Measurements from ENCODE around the gene SECISBP2L. TPM values are rescaled to one million over a fixed set of nuclear protein-coding genes. Genes with fewer than 3 reads are reported as not detected.
"Not testable (repeated sequence)": the region's sequence is repeated elsewhere in the genome, so short reads cannot be mapped to it uniquely, and the experiment has no call there.

Gene SECISBP2L
- total RNA-seq, 2 experiments from 2014 or later = 22.4 to 36.8 TPM

DNA sequence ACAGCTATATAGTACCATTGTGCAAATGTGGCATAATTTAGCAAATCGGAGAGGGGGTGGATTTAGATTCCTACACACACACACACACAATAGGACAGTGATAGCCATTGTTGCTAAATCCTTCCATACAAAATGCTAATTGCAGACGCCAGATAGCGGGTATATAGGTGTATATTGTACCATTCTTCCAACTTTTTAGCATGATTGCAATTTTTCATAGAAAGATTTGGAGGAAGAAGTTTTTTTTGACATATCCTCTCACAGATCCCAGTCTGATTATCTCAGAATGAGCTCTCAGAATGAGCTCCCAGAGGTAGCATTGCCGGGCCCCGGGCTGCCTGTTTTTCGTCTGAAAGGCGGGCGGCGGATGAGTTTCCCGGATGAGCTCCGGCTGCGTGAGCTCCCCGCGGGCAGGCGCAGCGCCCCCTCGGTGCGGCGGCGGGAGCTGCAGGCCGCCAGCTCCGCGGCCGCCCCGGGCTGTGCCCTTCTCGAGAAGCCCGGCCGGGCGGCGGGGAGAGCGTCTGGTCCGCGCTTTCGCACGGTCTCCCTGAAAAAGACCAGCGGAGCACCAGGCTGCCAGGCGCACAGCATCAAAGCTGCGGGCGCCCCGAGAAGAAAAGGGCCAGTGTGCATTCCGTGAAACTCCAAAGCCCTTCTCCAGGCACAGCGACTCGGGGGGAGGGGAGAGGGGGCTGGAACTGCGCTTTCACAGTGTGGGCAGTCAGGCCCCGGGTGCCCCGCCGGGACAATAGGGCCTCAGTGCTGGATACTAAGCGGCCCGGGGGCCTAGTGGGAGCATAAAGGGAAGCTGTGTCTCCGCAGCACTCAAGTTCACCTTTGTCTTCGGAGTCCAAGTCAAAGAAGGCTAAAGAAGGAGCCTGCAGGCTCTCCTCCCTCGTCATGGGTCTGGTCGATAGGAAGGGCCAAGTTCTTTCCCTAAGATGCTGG lies 70.5 kb downstream of the SECISBP2L start:
- intact Hi-C loops (cut with DNase I, micrococcal nuclease) = loop anchor here in 1 of 2 experiments (1.0 to 2.0 kb wide), 4 partner anchors 71 to 447 kb away; partner anchors contain the start of genes EID1 and SECISBP2L
- peaks cover 13% of the 10 kb centered on the region for H3K27me3 Mint-ChIP-seq
- H3K9me3 Mint-ChIP-seq (ENCODE audit: low read depth) = no peaks in the 10 kb centered on the region
- peak overlapping the region; percentile 46 for H3K4me3 Mint-ChIP-seq
- H3K27ac Mint-ChIP-seq = no peak overlapping the region
- ChIA-PET POLR2A (interaction anchor here (0.9 to 1.0 kb wide), 3 partner anchors 10 to 114 kb away, joined by 3 to 4 read pairs (median 3); no protein-coding TSS in a partner anchor), CTCF (interaction anchor here (0.6 to 7.3 kb wide), 44 partner anchors 8 to 506 kb away, joined by 3 to 76 read pairs (median 4); partner anchors contain the start of genes CEP152, EID1, FGF7 and SECISBP2L)
- peaks cover 2% of the 10 kb centered on the region for H3K4me1 Mint-ChIP-seq
- H3K36me3 Mint-ChIP-seq (ENCODE audit: low read depth) = no peaks in the 10 kb centered on the region
- ATAC-seq = peak; percentile 98
- peak; percentile 89 for DNase-seq

GRCh38 chr15:48974882-48975281 lies 71.4 kb downstream of the SECISBP2L start:
- Mint-ChIP-seq H3K9me3 (ENCODE audit: low read depth) (no peaks in the 10 kb centered on the region), H3K36me3 (ENCODE audit: low read depth) (no peaks in the 10 kb centered on the region), H3K4me3 (no peak overlapping the region), H3K27me3 (peaks cover 15% of the 10 kb centered on the region), H3K27ac (no peak overlapping the region), H3K4me1 (peaks cover 2% of the 10 kb centered on the region)
- ChIA-PET POLR2A (no interaction called here), CTCF (interaction anchor here (0.8 to 7.3 kb wide), 16 partner anchors 7 to 173 kb away, joined by 3 to 76 read pairs (median 6); partner anchors contain the start of genes SECISBP2L and SHC4)
- no peak for ATAC-seq
- no peak for DNase-seq
- intact Hi-C loops (cut with DNase I, micrococcal nuclease) = loop anchor here in 1 of 2 experiments (1.0 to 2.0 kb wide), 4 partner anchors 72 to 447 kb away; partner anchors contain the start of genes EID1 and SECISBP2L

DNA sequence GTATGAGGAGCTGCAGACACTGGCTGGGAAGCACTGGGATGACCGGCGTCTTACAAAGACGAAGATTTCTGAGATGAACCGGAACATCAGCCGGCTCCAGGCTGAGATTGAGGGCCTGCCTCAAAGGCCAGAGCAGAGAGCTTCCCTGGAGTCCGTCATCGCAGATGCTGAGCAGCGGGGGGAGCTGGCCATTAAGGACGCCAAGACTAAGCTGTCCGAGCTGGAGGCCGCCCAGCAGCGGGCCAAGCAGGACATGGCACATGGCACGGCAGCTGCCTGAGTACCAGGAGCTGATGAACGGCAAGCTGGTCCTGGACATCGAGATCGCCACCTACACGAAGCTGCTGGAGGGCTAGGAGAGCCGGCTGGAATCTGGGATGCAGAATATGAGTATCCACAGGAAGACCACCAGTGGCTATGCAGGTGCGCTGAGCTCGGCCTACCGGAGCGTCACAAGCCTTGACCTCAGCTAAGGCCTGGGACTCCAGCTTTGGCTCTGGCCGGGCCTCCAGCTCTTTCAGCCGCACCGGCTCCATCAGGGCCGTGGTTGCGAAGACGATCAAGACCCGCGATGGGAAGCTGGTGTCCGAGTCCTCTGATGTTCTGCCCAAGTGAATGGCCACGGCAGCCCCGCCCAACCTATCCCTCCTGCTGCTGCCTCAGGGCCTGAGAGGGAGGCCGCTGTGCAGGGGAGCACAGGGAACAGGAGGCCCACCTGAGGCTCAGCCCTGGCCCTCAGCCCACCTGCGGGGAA lies 73.3 kb downstream of the SECISBP2L start:
- intact Hi-C loops (cut with DNase I, micrococcal nuclease) = no loop called here
- Mint-ChIP-seq H3K27me3 (peaks cover 20% of the 10 kb centered on the region), H3K4me1 (peaks cover 2% of the 10 kb centered on the region), H3K36me3 (ENCODE audit: low read depth) (no peaks in the 10 kb centered on the region), H3K27ac (no peak overlapping the region), H3K4me3 (no peak overlapping the region), H3K9me3 (ENCODE audit: low read depth) (no peaks in the 10 kb centered on the region)
- no peak for ATAC-seq
- ChIA-PET CTCF (interaction anchor here (1.0 to 7.3 kb wide), 5 partner anchors 9 to 113 kb away, joined by 3 to 76 read pairs (median 10); partner anchors contain the start of genes EID1 and SHC4), POLR2A (no interaction called here)
- DNase-seq = no peak

DNA sequence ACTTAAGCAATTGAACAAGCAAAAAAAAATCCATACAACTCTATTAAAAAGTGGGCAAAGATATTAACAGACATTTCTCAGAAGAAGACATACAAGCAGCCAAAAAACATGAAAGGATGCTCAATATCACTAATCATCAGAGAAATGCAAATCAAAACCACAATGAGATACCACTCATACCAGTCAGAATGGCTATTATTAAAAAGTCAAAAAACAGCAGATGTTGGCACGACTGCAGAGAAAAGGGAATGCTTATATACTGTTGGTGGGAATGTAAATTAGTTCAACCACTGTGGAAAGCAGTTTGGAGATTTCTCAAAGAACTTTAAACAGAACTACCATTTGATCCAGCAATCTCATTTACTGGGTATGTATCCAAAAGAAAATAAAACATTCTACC lies 75.3 kb downstream of the SECISBP2L start:
- H3K27ac Mint-ChIP-seq; DNase-seq; H3K9me3 Mint-ChIP-seq (ENCODE audit: low read depth); ATAC-seq; POLR2A ChIA-PET; H3K4me3 Mint-ChIP-seq; H3K36me3 Mint-ChIP-seq (ENCODE audit: low read depth); intact Hi-C loops (cut with DNase I, micrococcal nuclease): not testable (repeated sequence)
- CTCF ChIA-PET = interaction anchor here (0.6 kb wide), 1 partner anchor 1696 kb away, joined by 3 read pairs; no protein-coding TSS in a partner anchor
- Mint-ChIP-seq H3K4me1 (peaks cover 16% of the 10 kb centered on the region), H3K27me3 (peaks cover 19% of the 10 kb centered on the region)

DNA sequence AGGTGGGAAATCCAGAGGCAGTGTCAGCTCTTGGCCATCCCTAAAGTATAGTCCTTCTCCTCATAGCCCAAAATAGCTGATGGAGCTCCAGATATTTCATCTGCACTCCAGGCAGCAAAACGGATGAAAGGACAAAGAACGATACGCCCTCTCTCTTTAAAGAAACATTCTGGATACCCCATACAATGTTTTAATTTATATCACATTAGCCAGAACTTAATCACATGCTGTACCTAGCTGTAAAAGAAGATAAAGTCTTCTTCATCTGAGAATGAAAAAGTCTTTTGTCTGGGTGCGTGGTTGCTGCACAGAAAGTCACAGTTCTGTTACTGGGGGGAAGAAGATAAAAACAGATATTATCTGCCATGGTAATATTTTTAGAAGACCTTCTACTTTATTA lies 78.2 kb downstream of the SECISBP2L start:
- ChIA-PET CTCF (interaction anchor here (0.9 to 2.3 kb wide), 2 partner anchors 8 to 106 kb away, joined by 4 to 10 read pairs; no protein-coding TSS in a partner anchor), POLR2A (no interaction called here)
- ATAC-seq (no peak), DNase-seq (no peak)
- no peak overlapping the region for H3K4me3 Mint-ChIP-seq
- intact Hi-C loops (cut with DNase I, micrococcal nuclease) = loop anchor here in 1 of 2 experiments (5.0 kb wide), 2 partner anchors 41 to 91 kb away; partner anchors contain the start of gene EID1
- no peaks in the 10 kb centered on the region for H3K9me3 Mint-ChIP-seq (ENCODE audit: low read depth)
- peaks cover 2% of the 10 kb centered on the region for H3K36me3 Mint-ChIP-seq (ENCODE audit: low read depth)
- H3K4me1 Mint-ChIP-seq = peaks cover 31% of the 10 kb centered on the region
- H3K27ac Mint-ChIP-seq = no peak overlapping the region
- peaks cover 38% of the 10 kb centered on the region for H3K27me3 Mint-ChIP-seq

GRCh38 chr15:48967336-48967735 lies 78.9 kb downstream of the SECISBP2L start:
- H3K9me3 Mint-ChIP-seq (ENCODE audit: low read depth) = no peaks in the 10 kb centered on the region
- intact Hi-C loops (cut with DNase I, micrococcal nuclease) = loop anchor here (2.0 to 5.0 kb wide), 5 partner anchors 40 to 187 kb away; partner anchors contain the start of genes CEP152 (in 1 of the 2), COPS2 (in 1 of the 2) and EID1 (in 1 of the 2)
- H3K4me1 Mint-ChIP-seq = peaks cover 34% of the 10 kb centered on the region
- CTCF ChIA-PET = interaction anchor here (0.9 to 2.3 kb wide), 2 partner anchors 8 to 106 kb away, joined by 4 to 10 read pairs; no protein-coding TSS in a partner anchor
- peak overlapping the region; percentile 85 for H3K27ac Mint-ChIP-seq
- peaks cover 41% of the 10 kb centered on the region for H3K27me3 Mint-ChIP-seq
- peaks cover 2% of the 10 kb centered on the region for H3K36me3 Mint-ChIP-seq (ENCODE audit: low read depth)
- no peak overlapping the region for H3K4me3 Mint-ChIP-seq
- POLR2A ChIA-PET = interaction anchor here (0.6 kb wide), 1 partner anchor 284 kb away, joined by 4 read pairs; no protein-coding TSS in a partner anchor
- no peak for ATAC-seq
- no peak for DNase-seq

DNA sequence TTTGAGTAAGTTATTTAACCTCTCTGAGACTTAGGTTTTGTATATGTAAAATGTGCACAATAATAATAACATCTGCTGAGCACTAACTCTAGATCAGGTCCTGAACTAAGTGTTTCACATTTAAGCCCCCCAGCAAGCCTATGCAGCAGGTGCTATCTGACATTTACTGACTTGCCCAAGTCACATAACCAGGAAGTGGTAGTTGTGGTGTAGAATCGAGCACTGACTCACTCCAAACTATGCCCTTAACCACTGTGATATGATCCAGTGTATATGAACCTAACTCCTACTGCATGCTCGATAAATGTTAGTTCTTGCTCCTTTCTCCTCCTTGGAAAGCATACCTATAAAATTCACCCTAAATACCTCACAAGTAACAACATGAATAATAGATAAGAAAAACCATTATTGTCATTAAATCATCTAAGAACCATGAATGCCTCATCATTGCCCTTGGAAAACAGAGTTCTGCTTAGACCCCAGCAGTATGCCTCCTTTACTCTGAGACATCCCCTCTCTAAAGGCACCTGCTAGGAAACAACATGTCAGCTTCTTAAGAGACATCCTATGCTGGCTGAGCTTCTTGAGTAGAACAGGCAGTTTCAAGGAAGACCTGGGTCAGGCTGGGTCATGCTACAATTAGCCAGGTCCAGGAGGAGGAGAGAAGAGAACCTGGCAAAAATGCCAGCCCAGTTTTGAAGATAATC lies 79.5 kb downstream of the SECISBP2L start:
- ChIA-PET POLR2A (interaction anchor here (0.6 to 1.4 kb wide), 2 partner anchors 9 to 284 kb away, joined by 4 read pairs; no protein-coding TSS in a partner anchor), CTCF (interaction anchor here (0.6 to 5.9 kb wide), 7 partner anchors 9 to 268 kb away, joined by 3 to 72 read pairs (median 4); partner anchors contain the start of gene EID1)
- Mint-ChIP-seq H3K9me3 (ENCODE audit: low read depth) (no peaks in the 10 kb centered on the region), H3K4me3 (no peak overlapping the region), H3K27me3 (peaks cover 44% of the 10 kb centered on the region), H3K4me1 (peaks cover 34% of the 10 kb centered on the region), H3K36me3 (ENCODE audit: low read depth) (peaks cover 2% of the 10 kb centered on the region), H3K27ac (peak overlapping the region; percentile 85)
- DNase-seq (peak; percentile 59), ATAC-seq (peak; percentile 92)
- intact Hi-C loops (cut with DNase I, micrococcal nuclease) = loop anchor here (1.0 to 5.0 kb wide), 7 partner anchors 37 to 188 kb away; partner anchors contain the start of genes EID1 (in 2 of the 2), CEP152 (in 1 of the 2) and COPS2 (in 1 of the 2)

GRCh38 chr15:48965972-48966371 lies 80.3 kb downstream of the SECISBP2L start:
- intact Hi-C loops (cut with DNase I, micrococcal nuclease) = loop anchor here (1.0 to 5.0 kb wide), 7 partner anchors 37 to 189 kb away; partner anchors contain the start of genes EID1 (in 2 of the 2), CEP152 (in 1 of the 2) and COPS2 (in 1 of the 2)
- Mint-ChIP-seq H3K4me1 (peaks cover 34% of the 10 kb centered on the region), H3K4me3 (no peak overlapping the region), H3K9me3 (ENCODE audit: low read depth) (no peaks in the 10 kb centered on the region), H3K27me3 (peaks cover 48% of the 10 kb centered on the region), H3K36me3 (ENCODE audit: low read depth) (peaks cover 2% of the 10 kb centered on the region), H3K27ac (peak overlapping the region; percentile 74)
- DNase-seq (peak; percentile 62), ATAC-seq (peak; percentile 59)
- ChIA-PET CTCF (interaction anchor here (0.6 to 5.9 kb wide), 7 partner anchors 9 to 268 kb away, joined by 3 to 72 read pairs (median 4); partner anchors contain the start of gene EID1), POLR2A (interaction anchor here (1.4 kb wide), 1 partner anchor 10 kb away, joined by 4 read pairs; no protein-coding TSS in a partner anchor)

DNA sequence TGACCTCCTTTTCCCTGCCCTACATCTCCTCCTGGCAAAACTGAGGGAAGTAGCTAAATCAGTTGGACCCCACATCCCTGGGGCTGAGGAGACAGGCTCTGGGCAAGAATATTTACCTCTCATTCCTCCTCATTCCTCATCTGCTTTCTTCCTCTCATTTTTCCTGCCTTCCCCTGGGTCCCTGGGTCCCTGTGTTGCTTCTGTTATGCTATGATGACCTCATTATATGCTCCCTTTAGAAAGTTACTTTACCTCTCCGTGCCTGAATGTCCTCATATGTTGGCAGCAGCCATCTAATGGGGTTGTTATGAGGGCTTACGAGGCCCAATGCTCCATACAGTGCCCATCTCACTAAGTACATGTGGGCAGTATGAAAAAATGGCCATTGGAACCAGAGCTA lies 81.3 kb downstream of the SECISBP2L start:
- DNase-seq (no peak), ATAC-seq (no peak)
- H3K27me3 Mint-ChIP-seq = peaks cover 45% of the 10 kb centered on the region
- H3K4me1 Mint-ChIP-seq = peaks cover 34% of the 10 kb centered on the region
- H3K36me3 Mint-ChIP-seq (ENCODE audit: low read depth) = peaks cover 2% of the 10 kb centered on the region
- ChIA-PET CTCF (interaction anchor here (0.7 to 5.9 kb wide), 5 partner anchors 10 to 162 kb away, joined by 3 to 72 read pairs (median 3); no protein-coding TSS in a partner anchor), POLR2A (no interaction called here)
- H3K4me3 Mint-ChIP-seq = peak overlapping the region; percentile 4
- intact Hi-C loops (cut with DNase I, micrococcal nuclease) = loop anchor here in 1 of 2 experiments (5.0 kb wide), 2 partner anchors 38 to 88 kb away; partner anchors contain the start of gene EID1
- peak overlapping the region; percentile 51 for H3K27ac Mint-ChIP-seq
- no peaks in the 10 kb centered on the region for H3K9me3 Mint-ChIP-seq (ENCODE audit: low read depth)
